CD4-positive, alpha-beta T cell treated with Interleukin-15 for 1 hour (primary cell): ENCODE data around the gene GSS.
A peak's percentile ranks its signal among the peaks of the same experiment; 100 is the strongest.
"Not testable (repeated sequence)": the region's sequence is repeated elsewhere in the genome, so short reads cannot be mapped to it uniquely, and the experiment has no call there.

Experiments
- DNase-seq: peaks from one replicate; pipeline ENCODE4 v3.0.0-alpha.2; 2020

Gene GSS

DNA sequence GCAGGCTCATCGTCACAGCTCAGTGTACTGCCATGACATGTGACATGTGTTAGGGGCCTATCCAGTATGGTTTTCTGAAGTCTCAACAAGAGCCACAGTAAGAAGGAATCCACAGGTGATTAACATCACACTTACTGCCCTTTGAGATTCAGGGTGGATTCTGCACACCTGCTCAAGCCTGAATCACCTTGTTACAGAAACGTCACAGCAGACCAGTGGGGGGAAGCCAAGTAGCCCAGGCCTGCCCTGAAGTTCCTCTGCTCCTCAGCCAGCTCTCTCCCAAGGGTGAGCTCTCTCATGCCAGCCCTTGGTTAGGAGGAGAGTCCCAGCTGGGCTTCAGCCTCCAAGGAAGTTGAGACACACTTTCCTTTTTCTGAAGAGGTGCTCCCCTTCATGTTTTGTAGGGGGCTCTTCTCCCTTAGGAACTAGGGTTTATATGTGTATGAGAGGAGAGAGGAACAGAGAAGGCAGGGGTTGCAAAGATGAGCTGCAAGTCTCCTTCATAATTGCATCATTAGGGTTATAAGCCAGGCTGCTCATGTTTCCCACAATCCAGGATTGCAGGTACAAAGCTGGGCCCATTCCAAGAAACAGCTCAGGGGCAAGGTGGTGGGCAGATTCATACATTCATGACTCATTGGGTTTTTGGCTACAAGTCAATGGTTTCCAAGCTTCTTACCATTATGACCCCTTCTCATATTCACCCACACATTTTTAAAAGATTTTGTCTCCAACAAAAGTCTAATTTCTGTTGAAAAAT, 11.6 kb downstream of the GSS start:
- no peak for DNase-seq

DNA sequence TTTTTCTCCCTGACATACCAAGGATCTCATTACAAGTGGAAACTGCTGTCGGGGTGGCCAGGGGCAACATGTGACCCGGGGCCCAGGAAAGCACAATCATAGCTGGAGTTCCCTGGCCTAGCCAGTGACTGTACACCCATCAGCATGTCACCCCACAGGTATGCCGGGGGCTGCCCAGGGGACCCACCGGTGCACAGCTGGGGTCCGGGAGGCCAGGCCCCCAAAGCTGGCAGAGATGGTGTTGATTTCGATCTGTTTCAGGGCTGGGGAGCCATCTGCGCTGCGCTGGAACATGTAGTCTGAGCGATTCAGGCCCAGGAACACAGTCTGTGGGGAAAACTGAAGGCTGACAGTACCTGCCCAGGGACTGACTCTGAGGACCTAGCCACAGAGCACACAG, 13.3 kb downstream of the GSS start:
- DNase-seq = no peak

DNA sequence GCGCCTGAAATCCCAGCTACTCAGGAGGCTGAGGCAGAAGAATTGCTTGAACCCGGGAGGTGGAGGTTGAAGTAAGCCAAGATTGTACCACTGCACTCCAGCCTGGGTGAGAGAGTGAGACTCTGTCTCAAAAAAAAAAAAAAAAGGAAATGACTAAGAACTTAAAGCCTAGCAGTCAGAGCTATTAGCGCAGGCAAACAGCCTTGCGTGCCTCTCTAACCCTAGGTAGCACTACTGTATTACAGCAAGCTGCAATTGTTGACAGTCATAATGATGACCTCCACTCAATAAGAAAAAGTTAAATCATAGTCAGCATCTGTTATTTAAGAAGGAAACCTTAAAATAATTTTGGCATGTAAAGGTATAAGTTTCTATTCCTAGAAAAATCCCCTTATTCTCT, 14.4 kb downstream of the GSS start:
- DNase-seq = no peak

DNA sequence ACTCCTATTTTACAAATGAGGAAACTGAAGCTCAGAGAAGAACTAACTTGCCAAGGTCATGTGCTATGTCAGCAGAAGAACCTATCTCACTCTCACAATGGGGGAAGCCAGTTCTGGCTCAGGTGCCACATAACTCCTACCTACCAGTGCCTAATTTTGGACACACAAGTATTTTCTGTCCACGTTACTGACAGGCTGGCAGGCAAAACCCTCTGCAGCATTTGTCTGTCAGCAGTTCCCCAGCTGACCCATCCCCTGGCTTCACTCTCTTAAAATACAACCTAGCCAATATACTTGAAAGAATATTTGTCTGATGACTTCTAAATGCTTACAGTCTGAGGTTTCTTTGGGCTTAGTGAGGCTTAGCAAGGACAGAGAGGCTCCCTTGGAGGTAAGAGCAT, 15.5 kb downstream of the GSS start:
- DNase-seq = no peak

DNA sequence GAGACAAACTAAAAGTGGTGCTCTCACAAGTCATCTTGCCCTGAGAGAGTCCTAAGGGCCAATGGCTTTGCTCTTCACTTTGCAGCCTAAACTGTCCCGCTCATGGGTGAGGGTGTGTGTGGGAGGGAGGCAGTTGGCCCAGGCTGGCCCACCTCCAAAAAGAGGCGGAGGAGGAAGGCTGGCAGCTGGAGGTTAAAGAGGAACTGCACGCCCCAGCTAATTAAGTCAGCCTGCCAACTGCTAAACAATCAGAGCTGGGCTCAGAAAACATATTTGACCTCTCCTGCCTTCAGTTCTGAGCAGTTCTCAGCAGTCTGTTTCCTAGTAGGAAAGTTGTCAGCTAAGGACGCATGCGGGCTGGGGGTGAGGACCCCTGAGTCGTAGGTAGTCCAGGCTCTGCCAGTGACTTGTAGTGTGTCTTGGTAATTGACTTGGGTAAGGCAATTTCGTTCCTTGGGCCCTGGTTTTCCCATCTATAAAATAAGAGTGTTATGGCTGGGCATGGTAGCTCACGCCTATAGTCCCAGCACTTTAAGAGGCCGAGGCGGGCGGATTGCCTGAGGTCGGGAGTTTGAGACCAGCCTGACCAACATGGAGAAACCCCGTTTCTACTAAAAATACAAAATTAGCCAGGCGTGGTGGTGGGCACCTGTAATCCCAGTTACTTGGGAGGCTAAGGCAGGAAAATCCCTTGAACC, 17.0 kb downstream of the GSS start:
- peak; percentile 27 for DNase-seq

DNA sequence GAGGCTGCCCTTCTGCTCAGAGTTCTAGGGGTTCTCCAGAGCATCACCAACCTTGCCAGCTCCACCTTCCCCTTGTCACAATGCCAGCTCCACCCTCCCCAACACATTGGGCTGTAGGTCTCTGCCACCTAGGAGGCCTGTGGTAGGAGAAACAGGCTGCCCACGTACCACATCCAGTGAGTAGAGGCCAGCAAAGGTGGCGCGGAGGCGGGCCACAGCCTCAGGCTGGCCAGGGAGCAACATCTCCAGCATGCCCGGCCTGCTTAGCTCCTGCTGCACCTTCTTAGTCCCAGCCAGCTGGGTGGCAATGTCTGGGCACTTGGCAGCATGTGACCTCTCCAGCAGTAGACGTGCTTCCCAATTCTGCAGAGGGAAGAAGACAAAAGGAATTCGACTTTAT, 23.8 kb downstream of the GSS start:
- DNase-seq = no peak

DNA sequence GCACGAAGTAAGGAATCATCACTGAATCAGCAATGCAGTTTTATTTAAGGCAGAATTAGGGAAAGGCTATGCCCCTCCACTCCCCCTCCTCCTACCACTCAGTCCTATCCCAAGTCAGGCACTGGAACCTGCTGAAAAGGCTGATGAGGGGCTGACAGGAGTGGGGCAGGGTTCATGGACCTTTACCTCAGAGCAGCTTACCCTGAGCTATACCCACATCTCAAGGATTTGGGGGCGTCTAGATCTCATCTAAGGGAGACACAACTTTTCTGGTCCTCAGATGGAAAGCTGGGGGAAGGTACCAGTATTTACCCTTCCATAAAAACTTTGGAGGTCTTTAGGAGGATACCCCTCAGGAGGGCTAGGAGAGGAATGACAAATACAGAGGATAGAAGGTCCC, 27.2 kb downstream of the GSS start:
- no peak for DNase-seq

DNA sequence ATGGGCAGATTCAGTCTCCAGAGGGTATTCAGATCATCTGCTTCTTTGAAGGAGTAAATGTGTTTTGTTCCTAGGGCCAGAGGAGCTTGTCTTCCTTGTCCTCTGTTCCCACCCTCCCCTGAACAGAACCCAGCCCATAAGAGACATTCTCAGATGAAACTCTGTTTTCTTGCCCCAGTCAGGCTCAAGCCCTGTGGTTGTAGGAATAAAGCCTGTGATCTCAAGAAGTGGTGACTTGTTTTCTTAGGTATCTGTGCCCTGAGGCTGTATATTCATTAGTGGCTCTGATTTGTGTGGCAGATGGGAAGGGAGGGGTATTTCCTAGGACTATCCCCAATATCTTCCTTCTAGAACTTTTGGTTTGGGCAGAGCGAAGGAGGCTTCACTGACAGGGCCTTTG, 27.9 kb downstream of the GSS start:
- DNase-seq = no peak

DNA sequence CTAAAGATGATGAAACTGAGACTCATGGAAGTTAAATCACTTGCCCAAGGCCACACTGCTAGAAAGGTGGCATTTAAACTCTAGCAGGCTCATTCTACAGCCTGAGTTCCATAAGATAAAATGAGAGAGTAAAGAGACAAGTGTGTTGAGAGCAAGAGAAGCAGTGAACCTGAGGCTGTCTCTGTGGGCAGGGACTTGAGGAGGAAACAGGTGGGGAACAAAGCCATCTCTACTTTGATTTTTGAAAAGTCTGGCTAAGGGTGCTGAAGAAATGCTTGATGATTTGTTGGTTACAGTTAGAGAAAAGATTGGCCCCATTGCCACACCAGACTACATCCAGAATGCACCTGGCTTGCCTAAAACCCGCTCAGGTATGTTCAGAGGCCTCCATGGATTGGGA, 29.0 kb downstream of the GSS start:
- DNase-seq = no peak

DNA sequence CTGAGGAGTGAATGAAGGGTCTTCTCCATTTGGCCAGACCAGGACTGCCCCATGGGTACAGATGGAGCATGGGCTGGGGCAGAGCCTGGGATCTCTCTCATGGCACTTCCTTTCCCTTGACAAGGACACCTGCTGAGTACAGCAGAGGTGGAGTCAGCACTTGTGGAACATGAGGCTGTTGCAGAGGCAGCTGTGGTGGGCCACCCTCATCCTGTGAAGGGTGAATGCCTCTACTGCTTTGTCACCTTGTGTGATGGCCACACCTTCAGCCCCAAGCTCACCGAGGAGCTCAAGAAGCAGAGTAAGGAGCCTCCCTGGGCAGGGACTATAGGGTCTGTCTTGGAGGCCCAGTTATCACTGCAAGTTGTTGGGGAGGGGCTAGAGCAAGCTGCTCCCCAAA, 29.6 kb downstream of the GSS start:
- no peak for DNase-seq

DNA sequence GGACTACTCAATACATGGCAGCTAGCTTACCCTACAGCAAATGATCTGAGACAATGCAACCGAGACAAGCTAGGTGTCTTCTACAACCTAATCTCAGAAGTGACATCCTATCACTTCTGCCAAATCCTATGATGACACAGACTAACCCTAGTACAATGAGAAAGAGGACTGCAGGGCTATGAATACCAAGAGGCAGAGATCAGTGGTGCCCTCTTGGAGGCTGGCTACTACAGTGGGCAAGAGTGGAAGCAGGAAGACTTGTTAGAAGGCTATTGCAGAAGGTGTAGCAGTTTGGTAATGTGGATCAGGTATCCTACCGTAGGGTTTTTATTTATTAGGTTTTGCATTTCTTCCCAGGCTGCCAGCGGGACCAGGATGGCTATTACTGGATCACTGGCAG, 30.3 kb downstream of the GSS start:
- no peak for DNase-seq

DNA sequence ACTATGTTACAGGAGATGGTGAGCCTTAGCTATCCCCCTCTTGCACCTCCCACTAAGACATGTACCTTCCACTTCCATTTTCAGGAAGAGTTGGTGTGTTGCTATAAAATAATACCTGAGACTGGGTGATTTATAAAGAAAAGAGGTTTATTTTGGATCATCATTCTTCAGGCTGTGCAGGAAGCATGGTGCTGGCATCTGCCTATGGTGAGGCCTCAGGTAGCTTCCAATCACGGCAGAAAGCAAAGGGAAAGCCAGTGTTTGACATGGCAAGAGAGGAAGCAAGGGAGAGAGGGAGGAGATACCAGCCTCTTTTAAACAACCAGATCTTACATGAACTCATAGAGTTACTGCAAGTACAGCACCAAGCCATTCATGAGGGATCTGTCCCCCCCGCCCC, 32.2 kb downstream of the GSS start:
- no peak for DNase-seq

DNA sequence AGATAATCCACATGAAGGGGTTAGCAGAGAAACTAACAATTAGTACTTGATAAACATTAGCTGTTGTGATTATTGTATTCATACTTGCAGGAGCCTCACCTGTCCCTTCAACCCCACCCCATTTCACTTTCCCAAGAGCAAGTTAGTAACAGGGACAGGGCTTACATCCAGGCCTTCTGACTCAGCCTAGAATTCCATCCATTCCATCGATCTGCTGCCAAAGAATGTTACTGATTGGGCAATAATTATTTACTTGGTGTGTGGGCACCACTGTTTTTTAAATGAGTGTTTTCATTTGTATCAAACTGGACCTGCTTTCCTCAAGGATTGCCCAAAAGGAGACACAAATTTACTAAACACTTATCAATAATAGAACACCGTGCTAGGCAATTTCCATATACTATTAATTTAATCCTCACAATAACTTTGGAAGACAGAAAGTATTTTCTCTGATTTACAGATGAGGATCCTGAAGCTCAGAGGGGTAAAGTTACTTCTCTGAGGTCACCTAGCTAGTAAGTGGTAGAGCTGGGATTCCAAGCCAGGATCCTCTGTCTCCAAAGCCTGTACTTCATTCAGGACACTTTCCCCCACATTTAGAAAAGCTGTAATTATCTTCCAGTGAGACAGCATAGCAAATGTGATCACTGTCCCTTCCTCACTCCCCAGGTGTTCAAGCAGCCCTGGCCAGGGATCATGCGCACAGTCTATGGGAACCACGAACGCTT, 32.8 kb downstream of the GSS start:
- DNase-seq = no peak

DNA sequence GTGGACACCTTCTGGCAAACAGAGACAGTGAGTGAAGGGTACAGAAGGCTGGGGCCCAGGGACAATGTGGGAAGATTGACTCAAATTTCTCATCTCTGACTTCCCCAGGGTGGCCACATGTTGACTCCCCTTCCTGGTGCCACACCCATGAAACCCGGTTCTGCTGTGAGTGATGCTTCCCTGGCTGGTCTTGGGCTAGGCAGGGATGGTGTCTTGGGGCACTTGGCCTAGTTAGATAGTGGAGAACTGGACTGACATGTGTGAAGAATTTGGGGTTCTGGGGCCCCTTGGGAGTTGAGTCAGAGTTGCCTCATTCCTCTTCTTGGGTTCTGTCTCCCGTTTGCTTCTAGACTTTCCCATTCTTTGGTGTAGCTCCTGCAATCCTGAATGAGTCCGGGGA, 34.2 kb downstream of the GSS start:
- DNase-seq = no peak

DNA sequence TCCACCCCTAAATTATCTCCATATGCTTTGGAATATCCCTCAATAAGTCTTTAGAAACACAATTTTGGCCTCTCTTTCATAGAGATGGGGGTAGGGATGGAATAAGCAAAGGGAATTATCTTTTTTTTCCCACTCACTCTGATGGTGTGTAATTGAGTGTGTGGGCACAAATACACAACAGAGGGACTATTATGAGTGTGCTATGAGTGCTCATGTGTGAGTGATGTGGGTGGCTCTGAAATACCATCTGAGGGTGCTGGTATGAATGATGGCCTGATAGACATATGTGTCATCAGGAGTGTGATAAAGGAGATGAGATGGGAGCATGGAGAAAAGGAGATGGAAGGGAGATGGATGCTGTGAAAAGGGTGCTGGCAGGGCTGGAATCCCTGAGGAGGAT, 35.6 kb downstream of the GSS start:
- no peak for DNase-seq

DNA sequence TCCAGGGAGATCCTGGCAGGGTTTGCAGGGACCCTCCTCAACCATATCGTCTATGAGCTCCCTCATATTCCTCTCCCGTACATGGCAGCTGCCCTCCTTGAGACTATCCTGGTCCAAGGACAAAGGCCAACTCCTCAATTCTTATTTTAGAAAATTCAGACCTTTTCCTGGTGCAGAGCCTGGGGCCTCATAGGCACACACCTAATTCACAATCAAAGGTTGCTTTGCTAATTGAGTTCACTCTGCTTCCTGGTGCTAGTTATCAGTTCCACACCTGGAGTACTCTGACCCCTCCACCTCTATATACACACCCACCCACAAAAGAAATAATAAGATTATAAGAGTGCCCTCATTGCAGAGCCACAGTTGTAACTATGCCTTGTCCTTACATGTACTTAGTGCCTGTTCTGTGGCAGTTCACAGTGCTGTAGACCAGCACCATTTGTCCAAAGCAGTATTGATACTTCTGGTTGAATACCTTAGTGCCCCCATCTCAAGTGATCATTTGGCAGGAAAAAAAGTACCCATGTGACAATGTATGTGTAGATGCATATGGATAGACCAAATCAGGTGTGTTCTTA, 38.7 kb downstream of the GSS start:
- DNase-seq = no peak

DNA sequence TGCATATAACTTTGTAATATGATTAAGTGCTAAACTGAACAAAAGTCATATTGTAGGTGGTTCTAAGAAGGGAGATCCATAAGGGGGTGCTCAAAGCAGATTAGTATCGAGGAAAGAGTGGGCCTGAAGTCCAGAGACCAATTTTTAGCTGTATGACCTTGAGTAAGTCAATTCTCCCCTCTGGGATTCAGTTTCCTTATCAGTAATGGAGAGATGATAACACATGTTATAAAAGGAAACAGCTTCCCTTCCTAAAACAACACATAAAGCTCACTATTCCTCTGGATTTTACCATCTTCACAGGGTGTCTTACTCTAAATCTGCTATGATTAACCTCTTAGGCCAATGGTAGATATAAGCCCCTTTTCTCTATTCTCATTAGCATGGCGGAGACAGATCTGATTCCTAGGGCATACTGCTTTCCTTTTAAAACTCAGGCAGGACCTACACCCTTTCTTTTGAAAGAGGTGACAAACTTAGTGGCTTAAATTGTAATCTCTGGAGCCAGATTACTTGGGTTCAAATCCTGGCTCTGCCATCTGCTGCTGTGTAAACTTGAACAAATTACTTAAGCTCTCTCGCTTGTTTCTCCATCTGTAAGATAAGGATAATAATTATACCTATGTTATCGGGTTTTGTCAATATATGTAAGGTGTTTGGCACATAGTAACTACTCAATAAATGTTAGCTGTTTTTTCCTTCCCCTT, 39.7 kb downstream of the GSS start:
- DNase-seq = no peak

DNA sequence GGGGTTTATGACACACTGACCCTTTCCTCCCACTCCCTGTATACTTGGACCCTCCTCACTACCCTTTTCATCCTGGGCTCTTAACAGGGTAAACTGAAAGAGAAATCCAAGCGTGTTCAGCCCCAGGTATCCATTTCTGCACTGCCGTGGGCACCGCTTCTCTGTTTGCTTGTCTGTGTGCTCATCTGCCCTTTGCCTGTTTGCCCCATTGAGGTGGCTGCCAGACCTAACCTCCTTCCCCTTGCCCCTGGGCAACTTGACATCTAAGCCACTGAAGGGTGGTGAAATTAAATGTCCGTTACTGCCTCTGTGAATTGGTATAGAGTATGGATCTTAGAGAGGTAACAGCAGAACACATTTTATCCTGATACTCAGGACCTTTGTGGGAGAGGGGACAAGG, 40.5 kb downstream of the GSS start:
- DNase-seq = no peak

DNA sequence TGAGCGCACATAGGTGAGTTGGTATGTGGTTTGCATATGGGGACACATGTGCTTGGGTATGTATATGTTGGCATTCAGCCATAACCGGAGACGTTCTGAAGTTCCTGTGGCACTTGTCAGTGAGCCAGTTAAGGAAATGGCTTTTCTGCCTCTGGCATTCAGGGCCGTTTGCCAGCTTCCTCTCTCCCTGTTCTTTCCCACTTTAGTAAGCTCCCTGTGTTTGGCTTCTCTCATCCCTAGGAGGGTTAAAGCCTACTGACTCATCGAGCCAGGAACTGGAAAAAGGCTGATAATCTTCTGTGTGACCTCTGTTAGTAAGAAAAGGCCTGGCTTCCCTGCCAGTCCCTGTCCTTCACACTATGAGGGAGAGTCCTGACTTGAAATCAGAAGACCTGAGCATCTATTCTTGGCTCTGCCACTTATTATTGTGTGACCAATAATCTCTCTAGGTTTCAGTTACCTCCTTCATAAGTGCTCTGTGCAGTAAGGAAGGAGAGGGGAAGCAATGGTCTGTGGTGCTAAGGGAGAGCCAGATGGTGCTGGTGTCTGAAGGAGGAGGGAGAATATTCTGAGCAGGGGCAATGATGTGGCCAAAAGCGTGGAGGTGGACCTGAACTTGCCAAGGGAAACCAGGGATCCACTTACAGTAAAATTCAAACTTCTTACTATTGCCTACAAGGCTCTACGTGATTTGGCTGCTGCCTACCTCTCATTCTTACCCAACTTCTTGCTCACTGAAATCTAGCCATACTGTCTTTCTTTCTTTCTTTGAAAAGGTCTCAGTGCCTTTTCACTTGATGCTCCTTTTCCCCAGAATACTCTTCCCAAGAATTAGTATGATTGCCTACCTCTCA, 47.8 kb downstream of the GSS start:
- DNase-seq = no peak

DNA sequence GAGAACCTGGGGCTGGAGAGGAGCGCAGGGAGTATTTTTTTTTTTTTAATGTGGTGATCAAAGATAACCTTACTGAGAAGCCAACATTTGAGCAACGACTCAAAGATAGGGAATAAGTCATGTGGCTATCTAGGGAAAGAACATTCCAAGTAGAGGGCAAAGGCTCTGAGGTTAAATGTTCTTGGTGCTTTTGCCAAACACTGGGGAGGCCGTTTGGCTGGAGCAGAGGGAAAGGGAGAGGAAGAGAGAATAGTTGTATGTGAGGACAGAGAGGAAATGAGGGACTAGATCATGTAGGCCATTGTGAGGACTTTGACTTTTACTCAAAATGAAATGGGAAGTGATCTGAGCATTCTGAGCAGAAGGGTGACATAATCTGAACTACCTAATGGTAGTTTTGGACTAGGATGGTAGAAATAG, 51.4 kb downstream of the GSS start:
- no peak for DNase-seq

DNA sequence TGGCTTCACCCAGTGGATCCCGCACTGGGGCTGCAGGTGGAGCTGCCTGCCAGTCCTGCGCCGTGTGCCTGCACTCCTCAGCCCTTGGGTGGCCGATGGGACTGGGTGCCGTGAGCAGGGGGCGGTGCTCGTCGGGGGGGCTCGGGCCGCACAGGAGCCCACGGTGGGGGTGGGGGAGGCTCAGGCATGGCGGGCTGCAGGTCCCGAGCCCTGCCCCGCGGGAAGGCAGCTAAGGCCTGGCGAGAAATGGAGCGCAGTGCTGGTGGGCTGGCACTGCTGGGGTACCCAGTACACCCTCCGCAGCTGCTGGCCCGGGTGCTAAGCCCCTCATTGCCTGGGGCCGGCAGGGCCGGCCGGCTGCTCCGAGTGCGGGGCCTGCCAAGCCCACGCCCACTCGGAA, 56.9 kb downstream of the GSS start:
- not testable (repeated sequence) for DNase-seq

DNA sequence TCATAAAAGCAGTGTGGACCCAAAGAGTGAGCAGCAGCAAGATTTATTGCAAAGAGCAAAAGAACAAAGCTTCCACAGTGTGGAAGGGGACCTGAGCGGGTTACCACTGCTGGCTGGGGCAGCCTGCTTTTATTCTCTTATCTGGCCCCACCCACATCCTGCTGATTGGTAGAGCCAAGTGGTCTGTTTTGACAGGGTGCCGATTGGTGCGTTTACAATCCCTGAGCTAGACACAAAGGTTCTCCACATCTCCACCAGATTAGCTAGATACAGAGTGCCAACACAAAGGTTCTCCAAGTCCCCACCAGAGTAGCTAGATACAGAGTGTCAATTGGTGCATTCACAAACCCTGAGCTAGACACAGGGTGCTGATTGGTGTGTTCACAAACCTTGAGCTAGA, 57.5 kb downstream of the GSS start:
- DNase-seq = not testable (repeated sequence)
